Esophagus squamous epithelium (tissue), 5 donors: ENCODE measurements around the gene ADIPOR1. TPM values are rescaled to one million over a fixed set of nuclear protein-coding genes. Genes with fewer than 3 reads are reported as not detected.

Experiments
- DNase-seq: peaks from one replicate; lab custom pipeline; 2025; lab: John Stamatoyannopoulos, UW
- H3K27ac ChIP-seq, 4 donors: fragments of 200-600 bp; sonication (generic); one replicate each; pipeline ENCODE4 v1.5.1; 2016 to 2019; ENCODE audit warnings: mild to moderate bottlenecking in 1 of 4
- H3K27me3 ChIP-seq, 4 donors: fragments of 200-600 bp; sonication (generic); 1 replicate in 3 of 4; 2 replicates in 1 of 4; pipeline versions ENCODE4 v1.5.1 to v1.6.0; 2017 to 2021; ENCODE audit warnings: antibody characterized with exemption in 1 of 4
- H3K36me3 ChIP-seq, 3 donors: fragments of 200-600 bp; sonication (generic); one replicate each; pipeline ENCODE4 v1.5.1; 2016 to 2019
- H3K4me1 ChIP-seq, 3 donors: fragments of 200-600 bp; sonication (generic); one replicate each; pipeline ENCODE4 v1.5.1; 2017 to 2019
- H3K4me3 ChIP-seq, 4 donors: fragments of 200-600 bp; sonication (generic); 1 replicate in 3 of 4; 2 replicates in 1 of 4; pipeline ENCODE4 v1.5.1; 2016 to 2019; ENCODE audit warnings: mild to moderate bottlenecking in 2 of 4, moderate library complexity in 1 of 4
- H3K9me3 ChIP-seq, 3 donors: fragments of 200-600 bp; sonication (generic); one replicate each; pipeline ENCODE4 v1.5.1; 2016 to 2019
- POLR2A ChIP-seq, 4 donors: fragments of 450-650 bp; IDR thresholded peaks; one replicate each; pipeline ENCODE4 v1.6.1; 2017; ENCODE audit warnings: antibody characterized with exemption in 4 of 4, mild to moderate bottlenecking in 4 of 4, moderate library complexity in 3 of 4
- WGBS, 2 donors: methylation state at CpG; one replicate each; pipeline ENCODE4 v1.1.5; 2018; 5-methylcytosine and 5-hydroxymethylcytosine counted together
- intact Hi-C: fragments of 100-400 bp; cut with DNase I; formaldehyde crosslinking; loops from one replicate; pipeline ENCODE4 v1.15.0; 2022
- total RNA-seq, 4 donors: library from RNA; depleted of rRNA; stranded (reverse); fragments of >200 nt; gene quantifications; one replicate each; pipeline ENCODE4 v1.1.0, GENCODE V29; 2016
- TF ChIP-seq, protein P1 (sequence below), 6 experiments: fragments of 450-650 bp in 4 of 6; fragments of 200-600 bp in 2 of 6; sonication (generic) in 2 of 6; IDR thresholded peaks; one replicate each; pipeline ENCODE4 v1.5.1; 2016 to 2019; ENCODE audit warnings: antibody characterized with exemption in 6 of 6, mild to moderate bottlenecking in 4 of 6, moderate library complexity in 4 of 6
- donor health status: DM: yes; HTN: yes; CAD: no.

The ADIPOR1 gene
- total RNA-seq, 4 donors from 2014 or later: 94.0 to 114 (median 107) TPM

DNA sequence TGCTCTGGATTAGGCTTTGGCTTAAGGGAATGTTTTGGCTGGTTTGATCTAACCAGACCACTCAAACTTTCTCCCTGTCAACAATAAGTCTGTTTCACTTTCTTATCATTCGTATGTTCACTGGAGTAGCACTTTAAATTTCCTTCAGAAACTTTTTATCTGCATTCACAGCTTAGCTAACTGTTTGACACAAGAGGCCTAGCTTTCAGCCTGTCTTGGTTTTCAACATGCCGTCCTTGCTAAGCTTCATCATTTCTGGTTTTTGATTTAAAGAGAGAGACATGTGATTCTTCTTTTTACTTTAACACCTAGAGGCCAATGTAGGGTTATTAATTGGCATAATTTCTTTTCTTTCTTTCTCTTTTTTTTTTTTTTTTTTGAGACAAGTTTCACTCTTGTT is 23.8 kb upstream of the ADIPOR1 start:
- Histone ChIP-seq H3K9me3 (no peaks in the 10 kb centered on the region), H3K36me3 (no peaks in the 10 kb centered on the region), H3K4me3 (no peak overlapping the region), H3K27ac (no peak overlapping the region), H3K4me1 (no peaks in the 10 kb centered on the region), H3K27me3 (peaks cover 0 to 30% (median 0%) of the 10 kb centered on the region in 4 donors)
- intact Hi-C loops: no loop called here
- WGBS, 2 donors: 77 to 79% methylated on average over 2 of the region's 2 CpGs
- no peak for DNase-seq
- TF ChIP-seq POLR2A (IDR thresholded peaks at IDR 0.05): no peak
- TF ChIP-seq, protein P1, sequence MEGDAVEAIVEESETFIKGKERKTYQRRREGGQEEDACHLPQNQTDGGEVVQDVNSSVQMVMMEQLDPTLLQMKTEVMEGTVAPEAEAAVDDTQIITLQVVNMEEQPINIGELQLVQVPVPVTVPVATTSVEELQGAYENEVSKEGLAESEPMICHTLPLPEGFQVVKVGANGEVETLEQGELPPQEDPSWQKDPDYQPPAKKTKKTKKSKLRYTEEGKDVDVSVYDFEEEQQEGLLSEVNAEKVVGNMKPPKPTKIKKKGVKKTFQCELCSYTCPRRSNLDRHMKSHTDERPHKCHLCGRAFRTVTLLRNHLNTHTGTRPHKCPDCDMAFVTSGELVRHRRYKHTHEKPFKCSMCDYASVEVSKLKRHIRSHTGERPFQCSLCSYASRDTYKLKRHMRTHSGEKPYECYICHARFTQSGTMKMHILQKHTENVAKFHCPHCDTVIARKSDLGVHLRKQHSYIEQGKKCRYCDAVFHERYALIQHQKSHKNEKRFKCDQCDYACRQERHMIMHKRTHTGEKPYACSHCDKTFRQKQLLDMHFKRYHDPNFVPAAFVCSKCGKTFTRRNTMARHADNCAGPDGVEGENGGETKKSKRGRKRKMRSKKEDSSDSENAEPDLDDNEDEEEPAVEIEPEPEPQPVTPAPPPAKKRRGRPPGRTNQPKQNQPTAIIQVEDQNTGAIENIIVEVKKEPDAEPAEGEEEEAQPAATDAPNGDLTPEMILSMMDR (IDR thresholded peaks at IDR 0.05): no peak

- no peak overlapping the region for H3K27ac ChIP-seq
- DNase-seq: no peak
- no peaks in the 10 kb centered on the region for H3K9me3 ChIP-seq
- 85 to 88% methylated on average over 2 of the region's 2 CpGs for WGBS, 2 donors
- intact Hi-C loops: no loop called here
- H3K36me3 ChIP-seq: no peaks in the 10 kb centered on the region
- no peak for TF ChIP-seq POLR2A (IDR thresholded peaks at IDR 0.05)
- TF ChIP-seq, protein P1 (IDR thresholded peaks at IDR 0.05): no peak
- H3K27me3 ChIP-seq: peaks cover 0 to 42% (median 0%) of the 10 kb centered on the region in 4 donors
- no peak overlapping the region for H3K4me3 ChIP-seq
- H3K4me1 ChIP-seq: peaks cover 0 to 3% (median 0%) of the 10 kb centered on the region in 3 donors
Observed at GRCh38 chr1:202979459-202979858, 21.3 kb upstream of the ADIPOR1 start.

GRCh38 chr1:202976633-202977032 is 18.5 kb upstream of the ADIPOR1 start:
- no peak overlapping the region for H3K27ac ChIP-seq
- TF ChIP-seq POLR2A (IDR thresholded peaks at IDR 0.05): no peak
- TF ChIP-seq, protein P1 (IDR thresholded peaks at IDR 0.05): no peak

GRCh38 chr1:202974856-202975255 is 16.7 kb upstream of the ADIPOR1 start:
- Histone ChIP-seq H3K27me3 (peaks cover 0 to 39% (median 0%) of the 10 kb centered on the region in 4 donors), H3K27ac (no peak overlapping the region), H3K36me3 (no peaks in the 10 kb centered on the region), H3K4me1 (peaks cover 0 to 3% (median 0%) of the 10 kb centered on the region in 3 donors), H3K9me3 (no peaks in the 10 kb centered on the region), H3K4me3 (no peak overlapping the region)
- TF ChIP-seq, protein P1 (IDR thresholded peaks at IDR 0.05): no peak
- no peak for TF ChIP-seq POLR2A (IDR thresholded peaks at IDR 0.05)
- no peak for DNase-seq
- intact Hi-C loops: no loop called here
- 81 to 89% methylated on average over 3 of the region's 3 CpGs for WGBS, 2 donors

More at GRCh38 chr1:202976633-202977032, 18.5 kb upstream of the ADIPOR1 start:
- Histone ChIP-seq H3K4me1 (peaks cover 0 to 3% (median 0%) of the 10 kb centered on the region in 3 donors), H3K4me3 (no peak overlapping the region), H3K9me3 (no peaks in the 10 kb centered on the region), H3K27me3 (peaks cover 0 to 42% (median 0%) of the 10 kb centered on the region in 4 donors), H3K36me3 (no peaks in the 10 kb centered on the region)
- 25 to 34% methylated on average over 3 of the region's 3 CpGs for WGBS, 2 donors
- intact Hi-C loops: no loop called here
- no peak for DNase-seq

GRCh38 chr1:202972046-202972445 is 13.9 kb upstream of the ADIPOR1 start:
- no peak for DNase-seq
- Histone ChIP-seq H3K36me3 (no peaks in the 10 kb centered on the region), H3K27me3 (peaks cover 0 to 16% (median 0%) of the 10 kb centered on the region in 4 donors), H3K4me1 (peaks cover 8 to 23% (median 8%) of the 10 kb centered on the region in 3 donors), H3K27ac (no peak overlapping the region), H3K9me3 (no peaks in the 10 kb centered on the region), H3K4me3 (no peak overlapping the region)
- TF ChIP-seq, protein P1 (IDR thresholded peaks at IDR 0.05): no peak
- TF ChIP-seq POLR2A (IDR thresholded peaks at IDR 0.05): no peak
- intact Hi-C loops: no loop called here
- WGBS, 2 donors: 69 to 72% methylated on average over 4 of the region's 4 CpGs
